PC-3 (cell line): ENCODE results near the gene ISCU. TPM values are rescaled to one million over a fixed set of nuclear protein-coding genes. Genes with fewer than 3 reads are reported as not detected.

Experiments used
- total RNA-seq: library from RNA; depleted of rRNA; stranded (reverse); fragments of >200 nt; gene quantifications from 2 replicates; pipeline ENCODE4 v1.2.3, GENCODE V29; 2014; rRNA removed

Gene ISCU
- total RNA-seq, 1 experiment from 2014 or later: 181 TPM

Other genes starting within 250 kb of the ISCU start
- gene CMKLR1, start 223.3 kb upstream of the ISCU start, total RNA-seq: not detected in 2 replicates
- gene FICD, start 47.3 kb upstream of the ISCU start, total RNA-seq: 6.4 and 18.5 TPM in 2 replicates
- 148 and 165 TPM in 2 replicates for gene SART3, start 1.4 kb upstream of the ISCU start, total RNA-seq
- gene TMEM119, start 35.5 kb downstream of the ISCU start, total RNA-seq: not detected in 2 replicates
- 0.63 and 0.73 TPM in 2 replicates for gene SELPLG, start 71.3 kb downstream of the ISCU start, total RNA-seq
- gene CORO1C, start 168.9 kb downstream of the ISCU start, total RNA-seq: 159 and 179 TPM in 2 replicates